GM12875 (cell line): ENCODE results near the gene TRABD2B.

ENCODE experiments used
- H3K4me3 ChIP-seq: one replicate; pipeline ENCODE4 v1.5.1; 2011; ENCODE audit warnings: low read depth, low read length, control low read depth
- TF ChIP-seq, protein P1 (sequence below): IDR thresholded peaks from 2 replicates; pipeline ENCODE4 v1.5.1; 2011; ENCODE audit warnings: low read depth, mild to moderate bottlenecking, control low read depth, inconsistent platforms, low read length, moderate library complexity, borderline replicate concordance; ENCODE audit not compliant: insufficient read depth

The TRABD2B gene

DNA sequence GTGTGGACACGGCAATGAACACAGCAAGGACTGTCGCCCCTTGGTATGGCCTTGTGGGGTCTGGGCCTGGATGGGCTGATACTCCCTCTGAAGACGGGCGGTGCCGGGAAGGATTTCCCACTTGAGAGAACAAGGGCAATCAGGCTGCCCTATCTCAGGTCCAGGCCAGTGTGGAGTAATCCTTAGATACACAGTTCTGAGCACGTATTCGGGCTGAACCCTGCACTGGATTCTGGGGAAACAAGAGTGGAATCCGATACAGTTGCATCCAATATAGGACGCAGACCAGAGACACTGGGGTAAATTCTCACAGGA is 177.7 kb downstream of the TRABD2B start:
- TF ChIP-seq, protein P1, sequence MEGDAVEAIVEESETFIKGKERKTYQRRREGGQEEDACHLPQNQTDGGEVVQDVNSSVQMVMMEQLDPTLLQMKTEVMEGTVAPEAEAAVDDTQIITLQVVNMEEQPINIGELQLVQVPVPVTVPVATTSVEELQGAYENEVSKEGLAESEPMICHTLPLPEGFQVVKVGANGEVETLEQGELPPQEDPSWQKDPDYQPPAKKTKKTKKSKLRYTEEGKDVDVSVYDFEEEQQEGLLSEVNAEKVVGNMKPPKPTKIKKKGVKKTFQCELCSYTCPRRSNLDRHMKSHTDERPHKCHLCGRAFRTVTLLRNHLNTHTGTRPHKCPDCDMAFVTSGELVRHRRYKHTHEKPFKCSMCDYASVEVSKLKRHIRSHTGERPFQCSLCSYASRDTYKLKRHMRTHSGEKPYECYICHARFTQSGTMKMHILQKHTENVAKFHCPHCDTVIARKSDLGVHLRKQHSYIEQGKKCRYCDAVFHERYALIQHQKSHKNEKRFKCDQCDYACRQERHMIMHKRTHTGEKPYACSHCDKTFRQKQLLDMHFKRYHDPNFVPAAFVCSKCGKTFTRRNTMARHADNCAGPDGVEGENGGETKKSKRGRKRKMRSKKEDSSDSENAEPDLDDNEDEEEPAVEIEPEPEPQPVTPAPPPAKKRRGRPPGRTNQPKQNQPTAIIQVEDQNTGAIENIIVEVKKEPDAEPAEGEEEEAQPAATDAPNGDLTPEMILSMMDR: no peak
- no peak overlapping the region for H3K4me3 ChIP-seq

DNA sequence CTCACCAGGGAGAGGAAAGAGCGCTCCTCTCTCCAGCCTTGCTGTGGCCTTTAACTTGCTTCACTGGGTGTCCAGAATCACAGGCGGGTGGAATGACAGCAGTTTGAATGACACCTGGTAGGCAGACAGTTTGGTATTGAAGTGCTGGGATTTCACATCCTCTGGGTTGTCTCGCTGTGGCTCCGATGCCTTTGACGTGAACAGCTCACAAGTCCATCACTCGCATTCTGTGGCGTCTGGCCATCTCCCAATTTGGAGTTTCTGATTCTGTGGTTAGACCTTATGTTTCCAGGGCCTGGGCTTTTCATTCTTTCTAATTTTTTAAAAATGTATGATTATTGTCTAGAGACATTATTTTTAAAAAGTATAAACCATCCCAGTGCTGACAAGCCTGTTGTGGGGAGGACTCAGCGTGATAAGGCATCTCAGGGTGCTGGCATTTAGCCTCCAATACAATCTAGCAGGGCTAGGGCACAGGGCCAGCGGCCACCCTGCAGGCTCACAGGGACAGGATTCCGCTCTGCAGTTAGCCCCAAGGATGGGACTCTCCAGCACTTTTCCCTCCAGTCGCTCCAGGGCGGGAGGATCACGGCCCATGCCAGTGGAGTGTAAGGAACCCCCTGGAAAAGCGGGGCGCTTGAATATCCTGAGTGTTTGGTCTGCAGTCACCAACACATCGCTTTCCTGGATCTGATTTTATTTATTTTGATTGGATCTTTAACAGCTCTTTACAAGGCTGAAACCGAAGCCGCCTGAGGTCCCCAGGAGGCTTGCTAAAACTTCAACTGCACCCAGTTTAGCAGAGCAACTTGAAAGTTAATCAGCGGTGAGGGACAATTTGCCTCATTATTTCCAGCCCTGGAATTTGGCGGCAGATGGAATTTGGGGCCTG is 178.3 kb downstream of the TRABD2B start:
- TF ChIP-seq, protein P1: no peak
- no peak overlapping the region for H3K4me3 ChIP-seq

DNA sequence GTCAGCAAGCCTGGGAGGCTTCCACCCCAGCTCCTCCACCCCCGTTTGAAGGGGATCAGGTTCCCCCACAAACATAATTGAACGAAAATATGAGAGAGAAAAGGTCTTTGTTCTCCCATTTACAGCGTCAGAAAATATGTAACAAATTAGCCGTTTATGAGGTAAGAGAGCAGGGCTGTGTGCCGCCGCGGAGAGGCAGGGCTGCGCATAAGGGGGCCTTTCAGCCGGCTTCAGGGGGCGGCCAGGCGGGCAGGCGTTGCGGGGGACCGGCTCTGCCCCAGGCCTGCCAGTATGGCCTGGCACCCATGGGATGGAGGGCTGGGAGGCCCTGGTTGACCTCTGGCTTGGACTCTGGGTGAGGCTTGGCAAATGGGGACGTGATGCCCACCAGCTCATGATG is 179.3 kb downstream of the TRABD2B start:
- TF ChIP-seq, protein P1: no peak

DNA sequence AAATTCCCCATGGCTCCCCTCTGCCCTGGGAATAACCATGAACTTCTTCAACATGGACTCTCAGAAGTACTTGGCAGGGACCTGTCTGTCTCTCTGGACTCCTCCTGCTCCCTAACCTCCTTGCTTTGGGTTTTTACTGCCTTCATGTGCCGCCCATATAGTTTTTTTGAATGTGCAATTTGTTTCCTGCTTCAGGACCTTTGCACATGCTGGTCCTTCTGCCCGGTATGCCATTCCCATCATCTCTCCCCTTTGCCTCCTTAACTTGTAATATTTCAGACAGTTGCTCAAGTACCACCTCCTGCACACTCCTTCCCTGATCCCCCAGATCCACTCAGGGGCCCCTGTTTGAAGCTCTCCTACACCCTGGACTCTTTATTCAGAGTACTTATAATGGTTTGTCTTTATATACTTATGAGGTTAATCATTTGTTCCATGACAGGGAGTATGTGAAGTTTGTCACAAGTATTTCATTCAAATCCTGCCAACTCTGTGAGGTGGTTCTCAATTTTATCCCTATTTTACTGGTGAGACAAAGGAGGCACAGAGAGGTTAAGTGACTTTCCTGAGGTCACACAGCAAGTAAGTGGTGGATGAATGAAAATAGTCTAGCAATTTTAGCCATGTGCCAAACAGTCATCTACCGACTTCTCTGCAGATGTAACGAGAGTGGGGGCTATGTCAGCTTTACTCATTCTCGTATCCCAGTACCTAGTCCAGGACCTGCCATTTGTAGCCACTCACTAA is 180.7 kb downstream of the TRABD2B start:
- TF ChIP-seq, protein P1: no peak

More for the DNA sequence above, 179.3 kb downstream of the TRABD2B start:
- H3K4me3 ChIP-seq: no peak overlapping the region

DNA sequence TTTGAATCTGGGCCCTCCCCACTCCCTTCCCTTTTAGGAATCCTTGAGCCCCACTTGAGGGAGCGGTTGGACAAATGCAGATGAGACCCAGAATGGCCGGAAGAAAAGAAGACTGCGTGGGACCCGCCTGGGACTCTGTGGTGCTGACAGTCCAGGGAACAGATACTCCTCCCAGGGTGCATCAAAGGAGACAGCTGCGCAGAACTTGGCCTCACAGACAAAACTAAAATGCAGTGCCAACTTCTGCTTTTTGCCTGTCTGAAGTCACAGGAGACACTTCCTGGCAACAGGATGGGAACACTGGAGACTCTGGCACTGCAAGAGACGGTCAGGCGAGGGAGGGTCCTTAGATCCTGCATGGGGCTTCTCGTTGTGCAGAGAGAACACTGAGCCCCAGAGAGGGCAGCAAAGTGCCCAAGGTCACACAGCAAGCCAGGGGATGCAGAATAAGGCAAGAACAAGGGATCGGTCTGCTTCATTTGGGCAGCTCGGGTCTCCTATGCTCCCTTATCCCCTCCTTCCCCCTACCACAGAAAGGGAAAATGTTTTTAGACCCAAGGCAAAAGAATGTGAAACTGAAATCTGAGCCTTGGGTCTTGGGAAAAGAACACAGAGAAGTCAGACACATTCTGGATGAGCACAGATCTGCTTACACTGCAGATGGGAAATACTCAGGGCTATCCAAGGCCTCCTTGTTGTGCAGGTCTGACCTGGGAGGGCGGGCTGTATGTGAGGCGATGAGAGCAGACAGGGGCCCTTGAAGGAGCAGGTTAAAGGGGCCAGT is 182.4 kb downstream of the TRABD2B start:
- H3K4me3 ChIP-seq: no peak overlapping the region
- TF ChIP-seq, protein P1: no peak

More for the DNA sequence above, 180.7 kb downstream of the TRABD2B start:
- no peak overlapping the region for H3K4me3 ChIP-seq

DNA sequence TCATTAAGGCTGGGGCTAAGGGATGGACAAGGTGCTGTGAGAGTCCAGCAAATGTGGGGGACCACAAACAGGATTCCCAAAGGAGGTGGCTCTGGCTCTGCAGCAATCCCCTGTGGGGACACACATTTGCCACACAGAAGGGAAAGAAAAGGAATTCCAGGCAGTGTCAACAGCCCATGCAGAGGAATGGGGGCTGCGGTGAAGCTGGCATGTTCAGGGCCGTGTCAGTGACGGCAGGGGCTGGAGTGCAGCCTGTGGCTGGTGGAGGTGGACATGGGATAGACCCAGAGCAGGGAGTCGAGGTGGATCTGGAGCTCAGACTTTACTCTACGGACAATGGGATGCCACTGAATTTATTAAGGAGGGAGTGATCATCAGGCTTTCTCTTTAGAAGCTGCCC is 183.2 kb downstream of the TRABD2B start:
- TF ChIP-seq, protein P1: no peak
- no peak overlapping the region for H3K4me3 ChIP-seq
